Superior temporal gyrus (tissue), 1 donor: Measurements from ENCODE around the gene IL23R.
A peak's percentile ranks its signal among the peaks of the same experiment; 100 is the strongest.

ENCODE experiments used
- DNase-seq: peaks from one replicate; pipeline ENCODE4 v3.0.0-alpha.2; 2016; ENCODE audit errors: extremely low spot score

IL23R gene

DNA sequence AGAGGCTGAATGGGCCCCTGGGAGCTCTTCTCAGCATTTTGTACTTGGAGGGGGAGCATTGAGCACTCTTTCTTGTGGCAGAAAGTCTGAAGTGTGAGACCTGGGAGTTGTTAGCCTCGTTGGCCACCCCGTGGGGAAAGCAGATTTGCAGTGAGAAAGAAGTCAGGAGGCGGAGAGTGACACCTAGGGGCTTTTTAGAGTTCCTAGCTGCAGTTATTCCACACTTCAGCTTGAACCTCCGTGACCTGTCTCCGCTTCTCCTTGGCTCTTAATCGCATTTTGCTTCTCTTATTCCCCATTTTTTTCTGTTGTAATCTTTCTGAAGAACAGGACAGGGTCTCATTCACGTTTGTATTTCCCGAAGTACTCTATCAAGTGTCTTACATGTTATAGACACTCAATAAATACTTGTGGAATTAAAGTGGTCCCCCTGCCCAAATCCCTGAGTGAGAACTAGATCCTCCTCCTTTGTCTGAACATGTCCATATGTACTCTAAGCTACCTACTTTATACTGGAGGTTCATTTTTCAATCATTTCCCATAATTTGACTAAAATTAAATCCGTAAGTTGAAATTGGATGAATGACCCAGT, 17.0 kb upstream of the IL23R start:
- DNase-seq, result peak; percentile 84

DNA sequence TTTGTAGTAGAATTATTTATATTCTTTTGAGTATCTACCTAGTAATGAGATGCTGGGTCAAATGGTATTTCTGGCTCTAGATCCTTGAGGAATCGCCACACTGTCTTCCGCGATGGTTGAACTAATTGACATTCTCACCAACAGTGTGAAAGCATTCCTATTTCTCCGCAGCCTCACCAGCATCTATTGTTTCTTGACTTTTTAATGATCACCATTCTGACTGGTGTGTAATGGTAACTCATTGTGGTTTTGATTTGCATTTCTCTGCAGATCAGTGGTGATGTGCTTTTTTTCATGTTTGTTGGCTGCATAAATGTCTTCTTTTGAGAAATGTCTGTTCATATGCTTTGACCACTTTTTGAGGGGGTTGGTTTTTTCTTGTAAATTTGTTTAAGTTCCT, 15.3 kb upstream of the IL23R start:
- DNase-seq, result no peak

DNA sequence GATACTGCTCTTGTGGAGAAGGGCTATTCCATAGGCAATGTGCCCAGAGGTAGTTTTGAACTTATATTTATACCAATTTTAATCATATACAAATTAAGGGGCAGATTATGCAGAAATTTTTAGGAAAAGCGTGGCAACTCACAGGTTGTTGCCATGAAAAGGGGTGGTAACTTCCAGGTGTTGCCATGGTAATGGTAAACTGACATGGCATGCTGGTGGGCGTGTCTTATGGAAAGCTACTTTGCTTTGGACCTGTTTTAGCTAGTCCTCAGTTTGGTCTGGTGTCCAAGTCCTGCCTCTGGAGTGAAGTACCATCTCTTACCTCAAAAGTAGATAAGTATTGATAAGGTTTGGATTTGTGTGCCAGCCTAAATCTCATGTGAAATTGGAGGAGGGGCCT, 7.9 kb upstream of the IL23R start:
- no peak for DNase-seq

DNA sequence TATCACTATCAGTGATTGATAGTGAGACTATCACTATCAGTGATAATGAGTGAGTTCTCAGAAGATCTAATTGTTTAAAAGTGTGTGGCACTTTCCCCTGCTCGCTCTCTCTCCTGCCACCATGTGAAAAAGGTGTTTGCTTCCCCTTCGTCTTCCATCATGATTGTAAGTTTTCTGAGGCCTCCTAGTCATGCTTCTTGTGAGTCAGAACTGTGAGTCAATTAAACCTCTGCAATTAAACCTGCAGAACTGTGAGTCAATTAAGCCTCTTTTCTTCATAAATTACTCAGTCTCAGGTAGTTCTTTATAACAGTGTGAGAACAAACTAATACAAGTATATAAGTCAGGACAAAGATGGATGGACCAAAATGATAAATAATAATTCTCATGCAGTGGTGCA, 7.0 kb upstream of the IL23R start:
- DNase-seq, result no peak

DNA sequence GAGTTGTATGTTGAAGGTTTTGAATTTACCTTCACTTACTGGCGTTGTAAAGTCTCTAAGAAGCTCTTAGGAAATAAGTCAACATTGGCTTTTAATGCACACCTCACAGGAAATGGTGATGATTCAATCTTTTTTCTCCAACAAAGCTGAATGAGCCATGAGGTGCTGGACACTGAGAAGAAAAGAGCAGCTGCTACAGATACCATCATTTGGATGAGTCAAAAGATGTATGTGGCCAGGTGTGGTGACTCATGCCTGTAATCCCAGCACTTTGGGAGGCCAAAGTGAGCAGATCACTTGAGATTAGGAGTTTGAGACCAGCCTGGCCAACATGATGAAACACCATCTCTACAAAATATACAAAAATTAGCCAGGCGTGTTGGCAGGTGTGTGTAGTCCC, 3.3 kb upstream of the IL23R start:
- no peak for DNase-seq

DNA sequence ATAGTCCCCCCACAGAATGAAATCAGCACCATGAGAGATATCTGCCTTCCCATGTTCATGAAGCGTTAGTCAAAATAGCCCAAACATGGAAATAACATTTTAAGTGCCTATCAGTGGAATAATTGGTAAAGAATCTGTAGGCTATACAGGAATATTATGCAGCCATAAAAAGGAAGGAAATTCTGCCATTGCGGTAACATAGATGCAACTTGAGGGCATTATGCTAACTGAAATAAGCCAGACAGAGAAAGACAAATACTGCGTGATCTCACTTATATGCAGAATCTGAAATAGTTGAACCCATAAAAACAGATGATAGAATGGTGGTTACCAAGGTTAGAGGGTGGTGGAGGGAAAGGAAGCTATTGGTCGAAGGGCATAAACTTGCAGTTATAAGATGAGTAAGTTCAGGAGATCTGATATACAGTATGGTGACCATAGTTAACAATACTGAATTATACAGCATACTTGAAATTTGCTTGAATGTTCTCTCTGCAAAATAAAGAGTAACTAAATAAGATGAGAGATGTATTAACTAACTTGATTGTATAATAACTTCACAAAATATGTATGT, 699 bp upstream of the IL23R start:
- DNase-seq, result no peak

DNA sequence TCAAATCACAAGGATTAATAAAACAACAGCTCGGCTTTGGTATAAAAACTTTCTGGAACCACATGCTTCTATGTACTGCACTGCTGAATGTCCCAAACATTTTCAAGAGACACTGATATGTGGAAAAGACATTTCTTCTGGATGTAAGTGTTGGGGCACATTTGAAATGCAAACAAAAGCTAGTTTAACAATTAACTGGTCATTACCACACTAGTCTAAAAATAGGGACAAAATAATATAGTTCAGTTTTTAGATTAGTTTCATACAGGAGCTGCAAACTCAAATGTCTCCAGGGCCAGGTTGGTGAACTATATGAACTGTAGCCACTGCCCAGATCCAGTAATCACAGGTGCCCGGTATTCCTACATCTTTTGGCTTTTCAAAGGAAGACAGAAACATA, 3.2 kb downstream of the IL23R start:
- DNase-seq, result no peak

GRCh38 chr1:67169932-67170331, 3.7 kb downstream of the IL23R start:
- DNase-seq, result no peak

DNA sequence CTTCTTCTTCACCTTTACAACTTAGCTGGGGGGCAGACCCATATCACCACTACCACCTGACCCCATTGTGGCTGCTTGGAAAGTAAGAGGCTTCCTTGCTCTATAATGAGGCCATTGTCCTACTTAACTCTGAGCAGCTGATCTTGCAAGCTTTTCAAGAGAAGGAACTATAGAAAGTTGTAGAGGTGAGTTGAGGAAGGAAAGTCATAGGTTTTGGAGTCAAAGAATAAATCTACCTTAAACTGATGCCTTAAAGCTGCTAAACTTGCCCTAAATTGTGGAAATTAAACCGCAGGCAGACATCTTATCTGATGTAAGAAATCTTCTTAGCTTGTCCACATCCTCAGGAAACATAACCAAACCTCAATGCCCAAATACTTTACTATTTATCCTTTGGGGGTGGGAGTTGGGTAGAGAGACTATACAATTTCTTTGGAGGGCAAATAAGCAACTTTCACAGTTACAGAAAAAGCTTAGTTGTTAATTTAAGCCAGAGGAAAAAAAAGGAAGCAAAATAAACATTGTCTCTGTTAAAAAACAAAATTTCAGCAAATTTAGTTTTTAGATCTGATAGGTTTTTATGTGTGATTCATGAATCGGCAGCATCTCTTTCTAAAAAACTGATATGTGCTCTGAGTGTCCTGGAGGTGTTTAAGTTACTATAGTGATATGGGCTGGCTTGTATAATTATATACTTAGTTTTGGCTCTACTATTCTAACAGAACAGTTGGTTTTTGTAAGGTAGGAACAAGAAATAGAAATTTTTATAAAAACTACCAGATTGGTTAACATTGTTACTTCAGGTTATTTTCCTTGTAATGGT, 4.7 kb downstream of the IL23R start:
- DNase-seq, result no peak

GRCh38 chr1:67171574-67171955, 5.3 kb downstream of the IL23R start:
- no peak for DNase-seq

- no peak for DNase-seq
Measured at GRCh38 chr1:67171978-67172377, 5.7 kb downstream of the IL23R start.

DNA sequence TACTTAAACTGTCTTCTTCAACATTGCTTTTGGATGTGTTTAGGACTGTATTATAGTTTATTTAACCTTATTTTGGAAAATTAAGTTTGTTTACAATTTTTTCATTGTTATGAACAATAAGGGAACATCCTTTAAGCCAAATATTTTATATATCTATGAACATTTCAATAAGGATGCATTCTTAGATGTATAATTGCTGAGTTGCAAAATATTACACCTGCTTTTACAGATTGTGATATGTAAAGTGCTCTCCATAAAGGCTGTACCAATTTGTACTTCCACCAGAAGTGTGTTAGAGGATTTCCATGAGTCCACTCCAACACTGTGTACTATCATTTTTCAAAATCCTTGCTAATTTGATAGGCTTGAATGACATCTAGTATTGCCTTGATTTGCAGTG, 7.7 kb downstream of the IL23R start:
- no peak for DNase-seq

- DNase-seq, result no peak
Measured at GRCh38 chr1:67174716-67175284, 8.5 kb downstream of the IL23R start.

GRCh38 chr1:67175530-67176087, 9.4 kb downstream of the IL23R start:
- DNase-seq, result no peak

- no peak for DNase-seq
Measured at GRCh38 chr1:67184838-67185421, 18.7 kb downstream of the IL23R start.

DNA sequence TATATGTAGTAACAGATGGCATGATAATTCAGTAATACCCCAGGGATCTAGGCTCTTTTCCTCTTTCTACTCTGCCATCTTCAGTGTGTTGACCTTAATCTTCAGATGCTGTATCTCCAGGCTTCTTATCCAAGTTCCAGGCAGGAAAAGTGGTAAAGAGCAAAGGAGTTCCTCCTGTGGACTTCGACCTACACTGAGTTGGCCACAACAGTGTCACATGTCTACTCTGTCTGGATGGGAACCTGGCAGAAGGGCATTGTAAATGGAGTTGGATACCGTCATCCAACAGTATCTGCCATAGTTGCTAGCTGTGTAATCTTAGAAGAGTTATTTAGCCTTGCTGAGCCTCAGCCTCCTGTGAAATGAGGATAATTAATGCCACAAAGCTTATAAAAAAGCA, 21.9 kb downstream of the IL23R start:
- no peak for DNase-seq

DNA sequence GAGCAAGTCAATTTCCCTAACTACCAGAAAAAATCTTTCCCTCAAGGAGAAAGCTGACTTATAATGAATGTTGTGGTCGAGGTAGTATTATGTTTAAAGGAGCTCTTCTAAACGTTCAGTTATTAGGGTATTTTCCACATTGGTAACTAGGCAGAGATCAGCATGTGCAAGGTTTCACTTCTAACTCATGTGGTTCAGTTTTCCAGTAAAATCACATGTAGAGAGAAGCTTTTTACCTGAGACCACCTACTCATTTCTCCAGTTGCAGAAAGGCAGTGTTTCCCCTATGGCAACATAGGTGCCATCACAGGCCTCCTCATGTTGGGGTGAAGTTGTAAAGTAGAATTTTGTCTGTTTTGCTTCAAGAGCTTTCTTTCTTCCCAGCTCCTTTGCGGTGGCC, 23.7 kb downstream of the IL23R start:
- no peak for DNase-seq

- no peak for DNase-seq
Measured at GRCh38 chr1:67190410-67190809, 24.2 kb downstream of the IL23R start.

DNA sequence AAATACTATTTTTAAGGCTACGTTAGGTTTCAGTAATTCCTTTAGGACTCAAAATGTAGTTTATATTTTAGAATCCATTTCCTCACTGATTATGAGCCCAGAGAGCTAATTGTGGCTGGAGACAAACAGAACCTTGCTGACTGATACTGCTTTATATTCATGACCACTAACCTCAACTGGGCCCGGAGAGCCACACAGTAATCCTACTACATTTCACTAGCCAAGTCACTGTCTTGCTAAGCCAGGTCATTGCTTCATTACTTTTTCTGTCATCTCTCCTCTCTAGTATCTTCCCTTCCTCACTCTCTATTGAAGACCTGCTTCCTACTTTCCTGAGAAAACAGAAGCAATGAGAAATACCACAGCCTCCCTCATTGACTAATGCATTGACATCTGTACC, 24.7 kb downstream of the IL23R start:
- no peak for DNase-seq

- DNase-seq, result no peak
Measured at GRCh38 chr1:67191668-67192520, 25.6 kb downstream of the IL23R start.

- DNase-seq, result no peak
Measured at GRCh38 chr1:67192902-67193301, 26.6 kb downstream of the IL23R start.
